SKM-1 (cell line): ENCODE data around the gene STK33.

ENCODE experiments used
- DNase-seq: peaks from one replicate; lab custom pipeline; 2025; ENCODE audit not compliant: unreplicated experiment; lab: John Stamatoyannopoulos, UW

Gene STK33

DNA sequence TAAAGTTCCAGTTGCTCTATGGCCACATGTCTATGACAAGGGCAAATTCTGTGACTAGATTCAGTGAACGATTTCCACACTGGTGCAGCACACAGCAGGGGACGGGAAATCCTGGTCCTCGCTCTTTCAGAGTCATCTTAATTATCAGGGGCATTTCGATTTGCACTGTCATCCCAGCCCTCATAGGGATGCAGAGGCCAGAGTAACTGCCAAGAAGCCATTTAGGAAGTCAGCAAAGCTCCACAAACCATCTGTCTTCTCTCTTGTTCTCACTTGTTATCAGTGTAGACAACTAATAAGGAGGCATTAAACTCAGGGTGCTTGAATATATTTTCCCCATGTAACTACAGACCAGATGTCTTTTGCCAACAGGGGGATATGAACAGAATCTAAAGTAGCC lies 151.7 kb downstream of the STK33 start:
- no peak for DNase-seq

DNA sequence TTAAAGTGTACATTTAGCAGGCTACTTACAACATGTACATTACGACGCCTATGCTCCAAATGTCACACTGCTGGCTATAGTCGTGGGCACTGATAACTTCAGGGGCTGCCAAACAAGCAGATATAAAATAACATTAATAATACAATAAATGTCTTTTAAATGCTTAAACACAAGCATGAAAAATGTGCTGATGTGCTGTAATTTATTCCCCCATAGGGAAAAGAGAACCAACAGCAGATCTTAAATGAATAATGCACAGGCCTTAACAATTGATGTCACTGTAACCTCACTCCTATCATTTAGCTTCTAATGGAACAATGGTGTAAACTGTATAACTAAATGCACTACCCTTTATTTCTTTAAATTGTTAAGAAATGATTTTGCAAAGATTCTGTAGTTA lies 153.4 kb downstream of the STK33 start:
- no peak for DNase-seq

DNA sequence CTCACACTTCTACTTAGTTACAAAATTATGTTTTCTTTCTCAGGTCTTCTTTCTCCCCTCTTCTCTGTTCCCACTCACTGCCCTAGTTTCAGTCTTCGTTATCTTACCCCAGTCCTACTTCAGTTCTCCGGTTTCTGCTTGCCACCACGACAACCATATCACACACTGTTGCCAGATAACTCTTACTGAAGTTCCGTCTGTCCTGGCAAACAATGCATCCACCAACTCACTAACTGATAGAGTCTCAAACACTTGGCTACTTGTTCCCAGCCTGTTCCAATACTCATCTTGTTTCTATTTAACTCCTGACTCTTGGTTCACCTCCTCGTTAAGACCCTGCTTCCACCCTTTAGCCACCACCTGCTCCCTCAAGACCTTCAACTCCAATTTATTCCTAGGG lies 164.5 kb downstream of the STK33 start:
- DNase-seq, result no peak

DNA sequence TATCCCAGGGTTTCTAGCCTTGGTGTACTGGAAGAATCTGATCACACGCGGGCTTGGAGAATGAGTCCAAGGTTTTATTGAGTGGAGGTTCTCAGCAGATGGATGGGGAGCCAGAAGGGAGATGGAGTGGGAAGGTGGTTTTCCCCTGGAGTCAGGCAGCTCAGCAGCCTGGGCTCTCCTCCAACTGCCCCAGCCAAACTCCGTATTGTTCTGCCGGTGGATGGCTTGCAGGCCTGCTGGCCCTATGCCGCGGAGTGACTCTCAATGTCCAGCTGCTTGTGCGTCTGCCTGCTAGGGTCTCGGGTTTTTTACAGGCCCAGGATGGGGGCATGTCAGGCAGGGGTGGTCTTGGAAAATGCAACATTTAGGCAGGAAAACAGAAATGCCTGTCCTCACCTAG lies 168.0 kb downstream of the STK33 start:
- no peak for DNase-seq

DNA sequence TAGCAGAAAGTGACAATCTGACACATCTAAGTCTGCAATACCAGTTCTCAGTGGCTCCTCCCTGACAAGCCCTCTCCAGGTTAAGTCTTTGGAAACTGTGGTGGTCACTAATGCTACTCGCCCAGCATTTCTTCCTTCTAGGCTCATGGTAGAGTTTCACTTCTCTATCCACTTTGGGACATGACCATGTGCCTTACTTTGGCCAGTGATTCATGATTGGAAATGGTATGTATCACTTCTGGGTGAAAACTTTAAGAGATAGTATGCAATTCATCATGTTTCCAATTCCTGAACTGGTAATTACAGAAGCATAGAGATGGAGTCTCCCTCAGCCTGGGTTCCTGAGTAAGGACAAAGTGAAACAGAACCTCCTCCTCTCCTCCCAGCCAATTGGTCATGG lies 178.8 kb downstream of the STK33 start:
- DNase-seq, result no peak

DNA sequence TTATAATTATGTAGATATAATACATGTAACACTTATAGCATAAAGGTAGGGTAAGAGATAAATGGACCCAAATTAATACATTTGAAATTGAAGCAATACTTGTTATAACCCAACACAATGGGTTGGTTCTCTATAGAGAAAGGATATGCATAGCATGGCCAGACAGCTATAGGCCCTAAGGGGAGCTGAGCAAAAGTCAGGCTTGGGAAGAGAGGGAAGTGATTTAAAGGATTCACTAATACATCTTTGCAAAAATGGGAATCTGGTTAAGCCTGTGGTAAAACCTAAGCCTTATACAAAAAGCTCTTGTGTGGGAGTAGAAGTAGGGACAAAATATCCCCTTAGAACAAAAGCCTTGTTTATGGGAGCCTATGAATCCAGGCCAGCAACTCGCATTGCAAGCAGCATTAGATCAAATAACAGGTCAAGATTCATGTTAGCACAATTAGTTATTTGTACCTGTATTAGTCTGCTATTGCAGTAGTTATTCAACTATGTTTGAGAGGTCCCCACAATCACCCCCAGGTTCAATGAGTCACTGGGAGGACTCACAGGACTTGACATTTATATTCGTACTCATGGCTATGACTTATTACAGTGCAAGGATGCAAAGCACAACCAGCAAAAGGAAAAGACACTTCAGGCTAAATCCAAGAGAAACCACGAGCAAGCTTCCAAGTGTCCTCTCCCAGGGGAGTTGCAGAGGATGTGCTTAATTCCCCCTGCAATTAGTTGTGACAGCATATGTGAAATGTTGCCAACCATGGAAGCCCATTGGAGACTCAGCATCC lies 185.7 kb downstream of the STK33 start:
- no peak for DNase-seq

DNA sequence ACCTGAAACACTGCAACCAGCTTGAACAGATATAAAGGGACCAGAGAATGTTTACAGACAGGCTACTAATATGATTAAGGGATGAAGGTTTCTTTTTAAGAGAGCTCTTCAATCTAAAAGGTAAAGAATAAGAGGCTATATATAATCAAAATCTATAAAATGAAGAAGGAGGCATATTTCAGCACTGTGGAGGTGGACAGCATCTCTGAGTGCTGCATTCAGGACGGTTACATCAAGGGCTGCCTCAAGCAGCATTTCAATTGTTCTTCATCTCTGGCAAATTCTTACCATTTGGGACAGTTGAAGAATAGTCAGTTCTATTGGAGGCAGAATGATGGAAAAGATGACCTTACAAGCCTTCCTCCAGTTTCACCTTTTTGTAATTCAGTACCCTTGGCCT lies 190.7 kb downstream of the STK33 start:
- DNase-seq, result no peak

DNA sequence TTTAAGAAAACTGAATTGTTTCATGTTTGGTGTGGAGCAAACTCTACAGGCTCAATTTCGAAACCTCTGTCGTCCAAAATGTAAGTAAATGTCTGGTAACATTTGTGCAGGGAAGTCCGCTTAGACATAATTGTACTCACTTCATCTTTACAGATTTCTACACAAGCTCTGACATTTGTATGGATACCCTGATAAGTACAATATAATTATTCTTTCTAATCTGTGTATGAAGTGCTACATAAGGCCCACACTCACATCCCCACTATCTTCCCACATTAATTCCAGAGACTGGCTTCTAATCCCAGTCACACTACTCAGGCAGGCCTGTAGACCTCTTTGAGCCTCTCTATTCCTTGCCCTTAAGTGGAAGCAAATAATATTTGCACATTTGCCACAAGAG lies 201.1 kb downstream of the STK33 start:
- no peak for DNase-seq

DNA sequence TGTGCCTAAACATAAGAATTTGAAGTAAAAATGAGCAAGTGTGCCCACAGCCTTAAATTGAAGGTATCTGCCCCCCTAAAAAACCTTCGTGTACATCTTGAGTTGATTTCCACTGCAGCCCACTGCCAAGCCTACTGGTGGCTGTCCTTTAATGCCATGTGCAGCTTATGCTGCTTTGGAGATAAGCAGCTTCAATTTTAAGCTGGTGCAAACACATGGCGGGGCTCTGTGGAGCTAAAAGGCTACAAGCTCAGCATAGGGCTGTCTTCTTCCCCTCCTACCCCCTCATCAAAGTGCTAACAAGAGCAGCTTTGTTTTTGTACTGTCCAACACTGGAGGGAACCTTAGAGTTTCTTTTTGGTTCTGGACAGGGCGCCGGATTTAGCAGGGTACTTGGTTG lies 201.9 kb downstream of the STK33 start:
- DNase-seq, result no peak

DNA sequence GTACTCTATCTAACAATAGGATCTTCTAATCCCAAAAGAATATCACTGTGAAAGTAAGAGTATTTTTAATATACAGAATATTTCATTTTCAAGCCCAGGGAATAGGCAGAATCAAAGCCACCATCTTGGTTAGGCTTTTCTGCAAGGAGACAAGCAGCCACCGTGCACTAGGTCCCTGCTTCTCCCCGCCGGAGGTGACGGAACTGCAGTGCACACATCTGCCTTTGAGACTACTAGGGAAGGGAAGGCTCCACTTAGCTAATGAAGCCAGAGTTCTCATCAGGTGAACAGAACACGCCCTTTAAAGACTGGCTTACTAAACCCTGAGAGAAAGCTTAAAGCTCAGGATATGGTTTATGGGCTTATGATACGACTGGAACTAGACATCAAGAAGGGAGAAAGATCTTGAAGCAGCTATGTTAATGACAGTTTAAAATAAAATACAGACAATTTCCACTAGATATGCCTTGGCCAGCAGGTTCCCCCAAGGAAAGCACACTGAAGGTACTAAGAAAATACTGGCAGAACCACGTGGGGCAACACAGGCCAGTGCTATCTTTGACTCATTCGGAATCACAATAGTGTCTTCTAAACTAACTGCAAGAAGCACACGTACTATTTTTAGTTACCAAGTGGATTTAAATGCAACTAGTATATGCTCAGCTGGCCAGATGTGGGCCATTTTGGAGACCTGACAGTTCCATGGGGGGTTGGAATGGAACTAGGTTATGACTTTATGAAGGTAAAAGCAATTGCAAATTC lies 203.0 kb downstream of the STK33 start:
- no peak for DNase-seq

DNA sequence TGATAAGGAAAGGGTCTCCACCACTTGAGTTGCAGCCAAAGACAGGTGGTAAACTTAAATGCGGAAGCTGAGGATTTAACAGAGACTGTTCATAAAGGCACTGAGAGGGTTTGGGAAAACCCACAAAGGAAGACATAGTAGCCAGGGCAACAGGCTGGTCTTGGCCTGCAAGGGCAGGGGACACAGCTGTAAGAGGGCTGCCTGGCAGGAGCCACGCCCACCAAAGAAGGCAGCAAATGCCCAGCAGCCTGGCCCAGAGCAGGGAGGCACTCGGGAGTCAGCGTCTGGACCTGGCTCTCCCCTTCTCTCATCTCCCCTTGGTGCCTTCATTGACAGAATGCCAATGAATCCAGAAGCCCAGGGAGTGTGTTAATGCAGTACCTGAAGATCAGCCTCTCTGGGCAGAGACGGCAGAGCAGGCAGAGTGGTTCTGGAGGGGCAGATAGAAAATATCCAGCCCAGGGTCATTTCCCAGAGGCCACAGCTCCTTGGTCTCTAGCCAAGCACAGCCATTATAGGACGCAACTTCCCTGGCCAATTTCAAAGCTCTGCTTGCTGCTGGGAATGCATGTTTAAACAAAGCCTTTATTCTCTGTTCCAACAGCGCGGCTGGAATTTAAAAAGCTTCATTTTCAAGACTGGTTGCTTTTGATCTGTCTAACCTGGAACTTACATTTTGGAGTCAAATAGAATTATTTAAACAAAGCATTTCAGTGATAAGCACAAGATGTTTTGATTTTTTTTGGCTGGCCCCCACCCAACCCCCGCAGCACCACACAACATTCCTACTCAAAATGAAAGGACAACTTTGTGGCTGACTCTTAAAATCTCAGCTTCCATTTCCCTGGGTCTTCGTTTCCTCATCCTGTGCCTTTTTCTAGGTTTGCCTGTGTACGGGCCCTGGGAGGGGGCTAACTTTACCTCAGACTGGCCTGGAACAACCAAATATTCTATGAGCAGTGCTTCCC lies 204.7 kb downstream of the STK33 start:
- no peak for DNase-seq

DNA sequence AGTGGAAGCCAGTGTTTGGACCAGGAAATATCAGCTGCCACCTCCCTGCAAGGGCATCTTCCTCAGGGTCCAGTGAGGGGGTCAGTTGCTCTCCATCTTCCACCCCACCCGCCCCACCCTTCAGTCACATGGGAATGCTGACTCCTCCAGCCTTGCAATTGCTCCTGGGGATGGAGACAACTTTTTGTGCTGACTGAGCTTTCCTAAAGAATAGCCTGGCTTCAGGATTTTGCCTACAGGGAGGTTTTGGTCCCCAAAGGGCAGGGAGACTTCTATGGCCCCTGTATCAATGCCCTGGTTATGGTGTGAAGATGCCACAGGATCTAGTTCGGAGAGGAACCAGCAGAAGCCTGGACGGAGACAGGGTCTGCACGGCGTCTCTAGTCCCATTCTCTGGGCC lies 206.3 kb downstream of the STK33 start:
- DNase-seq, result no peak

DNA sequence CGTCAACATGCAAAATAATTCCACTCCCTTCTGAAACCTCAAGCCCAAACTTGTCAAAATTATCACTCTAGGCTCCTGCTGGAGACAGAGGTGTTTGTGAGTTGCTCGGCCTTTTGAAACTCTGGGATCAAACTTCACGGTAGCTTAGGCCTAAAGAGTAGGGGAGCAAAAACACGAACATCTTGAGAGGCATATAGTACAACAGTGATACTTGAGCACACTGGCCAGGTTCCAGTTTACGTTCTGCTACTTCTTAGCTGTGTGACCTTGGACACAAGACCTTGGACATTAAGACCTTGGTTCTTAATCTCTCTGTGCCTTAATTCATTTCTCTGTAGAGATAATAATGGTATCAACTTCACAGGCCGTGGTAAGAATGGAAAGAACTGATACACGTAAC lies 206.9 kb downstream of the STK33 start:
- no peak for DNase-seq

DNA sequence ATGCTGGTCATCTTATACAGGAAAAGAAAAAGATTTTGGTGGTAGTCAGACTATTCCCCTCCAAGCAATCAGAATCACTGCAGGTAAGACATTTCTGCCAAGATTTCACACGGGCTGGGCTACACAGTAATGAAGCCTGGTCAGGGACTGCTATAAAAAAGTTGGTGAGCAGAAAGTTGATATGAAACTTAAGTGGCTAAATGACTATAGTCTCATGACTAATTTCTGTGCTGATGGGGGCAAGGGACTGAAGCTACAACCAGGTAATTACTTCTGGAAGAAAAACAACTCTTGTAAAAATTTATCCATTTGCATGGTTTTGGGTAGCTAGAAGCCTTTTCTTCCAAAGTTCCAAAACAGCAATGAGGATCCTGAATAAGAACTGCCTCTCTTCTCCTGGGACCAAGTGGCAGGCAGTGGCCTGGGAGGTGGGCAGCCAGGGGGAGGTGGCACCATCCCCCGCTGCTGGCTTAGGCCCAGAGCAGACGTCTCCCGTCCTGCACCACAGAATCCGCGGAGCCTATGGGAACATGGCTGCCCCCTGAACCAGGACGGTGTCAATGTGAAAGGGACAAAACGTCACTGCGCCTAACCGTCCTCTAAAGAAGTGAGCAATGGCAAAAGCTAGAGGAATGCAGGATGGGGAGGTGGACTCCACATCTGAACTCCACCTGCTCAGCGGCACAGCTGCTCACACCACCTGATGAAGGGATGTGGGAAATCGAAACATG lies 207.7 kb downstream of the STK33 start:
- DNase-seq, result no peak

DNA sequence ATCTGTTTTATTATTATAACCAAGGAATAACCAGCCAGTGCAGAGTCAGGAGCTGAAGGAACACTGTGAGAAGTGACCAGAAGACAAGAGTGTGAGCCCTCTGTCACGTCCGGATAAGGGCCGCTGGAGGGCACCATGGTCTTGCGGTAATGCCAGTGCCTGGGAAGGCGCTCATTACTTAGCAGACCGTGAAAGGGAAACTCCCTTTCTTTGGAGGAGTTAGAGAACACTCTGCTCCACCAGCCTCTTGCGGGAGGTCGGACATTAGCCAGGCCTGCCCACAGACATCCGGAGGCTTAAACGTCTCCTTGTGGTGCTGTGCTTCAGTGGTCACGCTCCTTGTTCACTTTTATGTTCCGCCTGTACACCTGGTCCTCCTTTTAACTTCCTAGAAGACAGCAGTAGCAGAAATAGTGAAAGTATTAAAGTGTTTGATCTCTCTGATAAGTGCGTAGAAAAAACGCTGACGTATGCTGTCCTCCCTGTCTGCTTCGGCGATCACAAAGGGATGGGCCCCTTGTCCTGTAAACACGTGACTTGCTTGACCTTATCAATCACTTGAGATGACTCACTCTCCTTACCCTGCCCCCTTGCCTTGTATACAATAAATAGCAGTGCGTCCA lies 209.7 kb downstream of the STK33 start:
- DNase-seq, result no peak

DNA sequence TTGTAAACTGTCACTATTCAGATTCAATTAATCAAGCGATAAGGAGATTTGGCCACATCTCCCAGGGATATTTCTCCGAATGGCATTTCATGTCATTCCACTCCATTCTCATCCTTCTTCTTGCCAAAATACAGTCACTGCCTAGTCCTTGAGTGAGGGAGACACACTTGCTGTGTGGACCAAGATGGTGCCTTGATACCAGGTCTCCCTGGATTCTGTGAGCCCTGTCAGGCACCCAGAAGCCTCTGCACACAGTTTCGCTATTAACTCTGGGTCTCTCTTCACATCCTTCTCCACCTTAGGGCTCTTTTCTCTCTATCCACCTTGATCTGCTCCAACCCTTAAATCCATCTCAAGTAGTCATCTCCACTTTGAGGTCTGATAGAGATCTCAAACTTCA lies 210.4 kb downstream of the STK33 start:
- no peak for DNase-seq

DNA sequence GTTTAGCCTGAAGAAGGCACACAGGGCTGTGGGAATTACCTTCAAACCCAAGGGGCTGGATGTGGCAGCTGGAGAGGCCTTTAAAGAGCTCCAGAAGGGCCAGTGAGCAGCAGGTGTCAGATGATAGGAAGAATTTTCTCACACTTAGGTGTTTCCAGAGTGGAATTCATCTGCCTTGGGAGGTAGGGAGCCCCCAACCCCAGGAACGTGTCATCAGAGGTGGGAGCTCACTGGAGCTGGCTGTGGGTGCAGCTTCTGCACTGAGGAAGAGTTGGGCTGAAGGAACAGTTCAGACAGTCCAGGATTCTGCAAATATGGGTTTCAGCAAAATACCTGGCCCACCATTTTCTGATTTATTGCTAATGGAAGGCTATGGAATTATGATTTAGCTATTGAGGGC lies 210.8 kb downstream of the STK33 start:
- no peak for DNase-seq

DNA sequence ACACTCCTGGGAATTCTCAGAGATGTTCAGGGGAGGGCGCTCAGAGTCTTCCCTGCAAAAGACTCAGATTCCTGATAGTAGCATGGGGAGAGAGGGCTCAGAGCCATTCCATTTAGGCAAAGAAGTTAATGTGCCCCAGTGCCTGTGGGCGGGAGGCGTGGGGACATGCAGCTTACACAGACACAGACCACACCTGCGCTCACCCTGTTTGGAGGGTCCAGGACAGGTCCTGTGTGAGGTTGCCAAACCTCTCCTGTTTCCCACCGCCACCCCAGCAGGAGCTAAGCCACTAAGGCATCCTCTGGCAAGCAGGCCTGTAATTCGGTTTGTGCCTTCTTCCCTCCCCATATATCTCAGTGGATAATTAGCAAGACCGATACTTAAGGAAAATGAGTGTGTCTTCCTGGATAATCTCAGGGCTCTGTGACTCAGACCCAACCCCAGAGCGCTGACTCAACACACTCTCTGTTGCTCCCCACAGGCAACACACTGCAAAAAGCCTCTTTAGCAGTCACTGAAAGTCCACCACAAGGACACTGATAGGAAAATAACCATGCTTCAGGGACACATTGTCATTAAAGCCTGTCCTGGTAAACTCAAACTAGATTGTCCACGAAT lies 211.5 kb downstream of the STK33 start:
- DNase-seq, result no peak

DNA sequence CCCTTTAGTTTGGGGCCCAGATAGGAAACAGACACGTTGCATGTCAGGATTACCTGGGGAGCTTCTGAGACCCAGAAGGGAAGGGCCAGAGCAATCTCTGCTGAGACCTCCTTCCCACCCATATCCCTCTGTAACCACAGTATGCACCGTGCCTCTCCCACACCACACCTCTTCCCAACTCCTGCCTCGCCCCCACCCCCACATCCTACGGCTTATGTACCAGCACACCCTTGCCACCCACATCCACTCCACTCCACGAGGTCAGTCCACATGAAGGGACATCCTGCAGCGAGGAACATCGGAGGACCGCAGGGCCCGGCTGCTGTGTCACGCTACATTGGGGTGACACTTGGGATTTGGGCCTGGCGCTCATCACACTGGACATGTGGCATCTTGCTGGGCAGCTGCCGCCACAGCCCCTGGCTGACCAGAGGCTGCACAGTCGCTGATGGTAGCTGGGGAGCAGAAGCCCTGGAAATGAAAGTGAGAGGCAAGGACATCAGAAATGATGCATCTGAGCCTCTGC lies 212.1 kb downstream of the STK33 start:
- DNase-seq, result no peak

DNA sequence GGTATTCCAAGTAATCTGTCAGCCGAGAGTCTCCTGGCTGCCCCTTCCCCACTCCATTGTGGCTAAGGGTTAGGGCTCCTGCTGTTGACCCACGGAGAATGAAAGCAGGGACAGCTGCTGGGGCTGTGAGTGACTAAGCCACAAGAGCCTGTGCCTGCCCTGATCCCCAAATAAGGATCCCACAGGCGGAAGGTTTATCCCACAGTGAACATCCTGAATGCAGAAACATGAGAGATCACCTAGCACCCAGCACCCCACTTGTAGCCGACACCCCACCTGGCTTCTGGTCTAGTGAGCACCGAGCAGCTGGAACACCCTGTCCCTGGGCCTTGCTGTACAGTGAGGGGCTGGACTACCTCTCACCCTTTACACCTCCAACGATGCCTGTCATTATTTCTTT lies 212.7 kb downstream of the STK33 start:
- DNase-seq, result no peak
